AG08396 (cell line): ENCODE measurements around the gene EIF2D.
A peak's percentile ranks its signal among the peaks of the same experiment; 100 is the strongest.
"Not testable (repeated sequence)": the region's sequence is repeated elsewhere in the genome, so short reads cannot be mapped to it uniquely, and the experiment has no call there.

Experiments used
- DNase-seq: peaks from one replicate; pipeline ENCODE4 v3.0.0; 2012; ENCODE audit warnings: low spot score, mixed read lengths

Gene EIF2D

GRCh38 chr1:206586501-206587445 lies 25.5 kb downstream of the EIF2D start:
- DNase-seq, result no peak

DNA sequence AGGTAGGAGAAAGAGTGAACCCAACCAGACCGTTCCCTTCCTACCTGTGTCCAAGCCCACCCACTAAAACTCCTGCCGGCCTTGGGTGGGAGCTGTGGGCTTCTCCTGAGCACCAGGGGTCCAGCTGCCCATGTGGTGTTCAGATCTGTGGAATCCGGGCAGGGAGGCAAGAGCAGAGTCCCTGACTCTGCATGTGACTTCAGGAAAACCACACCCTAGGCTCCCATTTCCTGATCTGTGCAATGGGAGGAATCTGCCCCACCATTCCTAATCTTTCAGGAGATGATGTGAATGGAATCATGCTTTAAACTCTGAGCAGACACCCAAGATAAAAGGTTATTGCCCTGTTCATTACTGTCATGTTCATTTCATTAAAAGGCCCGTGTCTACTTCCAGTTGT lies 27.6 kb downstream of the EIF2D start:
- DNase-seq, result no peak

GRCh38 chr1:206583707-206584648 lies 28.3 kb downstream of the EIF2D start:
- peak; percentile 73 for DNase-seq

DNA sequence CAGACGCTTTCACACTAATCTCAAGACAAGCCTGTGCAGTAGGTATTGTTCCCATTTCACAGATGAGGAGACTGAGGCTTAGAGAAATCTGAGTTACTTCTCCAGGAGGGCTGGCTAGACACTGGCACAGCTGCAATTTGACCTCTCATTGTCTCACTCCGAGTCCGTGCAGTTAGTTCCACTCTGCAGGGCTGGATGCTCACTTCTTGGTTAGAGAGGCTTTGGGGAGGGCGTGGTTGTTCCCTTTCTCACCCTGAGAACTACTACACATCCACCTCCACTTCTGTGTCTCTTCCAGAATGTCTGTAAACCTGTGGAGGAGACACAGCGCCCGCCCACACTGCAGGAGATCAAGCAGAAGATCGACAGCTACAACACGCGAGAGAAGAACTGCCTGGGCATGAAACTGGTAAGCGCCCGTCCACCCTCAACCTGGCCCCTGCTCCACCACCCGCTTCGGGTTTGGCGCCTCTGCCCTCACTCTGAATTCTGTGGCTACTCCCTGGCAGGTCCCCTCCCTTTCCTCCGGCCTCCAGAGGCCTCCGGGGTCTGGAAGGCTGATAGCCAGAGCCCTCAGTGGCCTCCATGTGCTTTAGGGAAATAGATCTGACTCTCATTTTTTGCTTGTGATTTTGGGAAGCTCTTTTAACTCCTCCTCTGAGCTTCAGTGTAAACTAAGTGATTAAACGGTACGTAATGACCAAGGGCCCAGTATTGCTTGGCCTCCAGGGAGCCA lies 29.1 kb downstream of the EIF2D start:
- no peak for DNase-seq

GRCh38 chr1:206582537-206582936 lies 29.7 kb downstream of the EIF2D start:
- no peak for DNase-seq

GRCh38 chr1:206581571-206581981 lies 30.7 kb downstream of the EIF2D start:
- DNase-seq, result no peak

- not testable (repeated sequence) for DNase-seq
These were observed 31.2 kb downstream of the EIF2D start for GRCh38 chr1:206581114-206581497.

DNA sequence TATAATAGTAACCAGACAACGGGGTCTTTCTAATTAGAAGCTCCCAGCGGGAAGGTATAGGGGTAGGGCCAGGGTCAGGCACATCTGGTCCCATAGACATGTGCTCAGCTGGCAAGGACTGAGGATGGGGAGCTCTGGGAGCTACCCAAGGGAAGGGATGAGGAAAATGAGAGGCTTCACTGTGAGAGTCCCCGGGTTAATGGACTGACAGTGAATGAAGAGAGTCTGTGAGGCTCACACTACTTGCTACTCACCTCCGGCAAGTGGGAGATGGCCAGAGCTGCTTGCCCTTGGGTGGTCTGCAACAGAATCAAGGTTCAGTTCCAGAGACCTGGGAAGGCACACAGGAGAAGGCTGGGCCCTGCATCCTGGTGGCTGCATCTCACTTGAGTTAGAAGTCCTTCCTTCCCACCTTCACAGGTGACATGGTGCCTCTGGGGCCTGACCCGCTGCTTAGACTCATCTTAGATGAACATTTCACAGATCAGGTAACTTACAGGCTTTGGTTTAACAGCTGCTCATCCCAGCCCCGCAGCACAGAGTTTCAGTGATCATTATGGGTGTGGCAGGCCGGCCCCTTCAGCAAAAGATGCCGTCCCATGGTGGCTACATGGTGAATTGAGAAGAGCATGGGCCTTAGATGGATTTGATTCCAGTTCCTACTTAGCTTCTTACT lies 31.7 kb downstream of the EIF2D start:
- DNase-seq, result no peak

- DNase-seq, result peak; percentile 28
These were observed 32.4 kb downstream of the EIF2D start for GRCh38 chr1:206579747-206580437.

GRCh38 chr1:206578978-206579374 lies 33.3 kb downstream of the EIF2D start:
- no peak for DNase-seq

DNA sequence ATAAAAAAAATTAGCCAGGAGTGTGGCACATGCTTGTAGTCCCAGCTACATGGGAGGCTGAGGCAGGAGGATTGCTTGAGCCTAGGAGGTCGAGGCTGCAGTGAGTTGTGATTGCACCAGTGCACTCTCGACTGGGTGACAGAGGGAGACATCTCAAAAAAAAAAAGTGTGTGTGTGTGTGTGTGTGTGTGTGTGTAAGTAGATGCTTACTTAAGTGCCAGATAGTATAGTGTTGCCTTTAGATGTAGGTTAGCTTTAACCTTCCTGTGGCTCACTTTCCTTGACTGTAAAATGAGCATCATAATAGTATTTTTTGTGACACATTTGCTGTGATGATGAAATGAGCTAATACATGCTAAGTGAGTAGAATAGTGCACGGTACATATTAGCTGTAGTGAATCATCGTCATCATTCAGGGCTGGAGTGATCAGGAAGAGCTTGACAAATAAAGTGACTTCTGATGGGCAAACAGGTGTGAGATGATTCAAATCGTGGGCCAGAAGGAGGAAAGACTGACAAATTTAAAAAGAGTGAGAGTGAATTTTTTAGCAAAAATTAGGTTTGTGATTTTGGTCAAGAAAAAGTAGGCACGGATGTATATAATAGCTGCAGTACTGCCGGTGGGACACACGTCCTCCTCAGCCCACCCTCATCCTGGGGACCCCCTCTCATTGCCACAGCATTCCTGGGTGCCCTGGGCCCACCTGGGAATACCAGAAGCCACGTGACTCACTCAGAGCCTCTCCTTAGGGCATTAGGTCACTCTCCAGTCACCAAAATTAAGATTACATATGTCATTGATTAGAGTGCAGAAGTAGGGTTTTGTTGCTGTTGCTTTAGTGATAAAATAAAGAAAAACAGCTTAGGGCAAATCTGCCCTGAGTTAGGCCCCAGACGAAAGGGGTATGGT lies 33.9 kb downstream of the EIF2D start:
- DNase-seq, result no peak

DNA sequence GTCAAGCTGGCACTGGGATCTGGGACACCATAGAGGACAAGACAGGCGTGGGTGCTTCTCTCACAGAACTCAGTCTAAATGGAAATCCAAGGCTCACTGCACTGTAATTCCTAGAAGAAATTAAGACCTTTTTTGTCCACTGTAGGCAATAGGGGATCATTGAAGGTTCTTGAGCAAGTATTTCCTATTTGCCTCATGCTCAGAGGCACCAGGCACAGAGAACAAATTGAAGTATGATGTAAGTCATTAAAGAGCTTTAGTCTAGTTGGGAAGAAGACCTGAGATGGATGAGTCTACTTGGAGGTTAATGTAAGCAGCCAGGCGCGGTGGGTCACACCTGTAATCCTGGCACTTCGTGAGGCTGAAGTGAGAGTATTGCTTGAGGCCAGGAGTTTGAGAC lies 34.6 kb downstream of the EIF2D start:
- DNase-seq, result no peak

DNA sequence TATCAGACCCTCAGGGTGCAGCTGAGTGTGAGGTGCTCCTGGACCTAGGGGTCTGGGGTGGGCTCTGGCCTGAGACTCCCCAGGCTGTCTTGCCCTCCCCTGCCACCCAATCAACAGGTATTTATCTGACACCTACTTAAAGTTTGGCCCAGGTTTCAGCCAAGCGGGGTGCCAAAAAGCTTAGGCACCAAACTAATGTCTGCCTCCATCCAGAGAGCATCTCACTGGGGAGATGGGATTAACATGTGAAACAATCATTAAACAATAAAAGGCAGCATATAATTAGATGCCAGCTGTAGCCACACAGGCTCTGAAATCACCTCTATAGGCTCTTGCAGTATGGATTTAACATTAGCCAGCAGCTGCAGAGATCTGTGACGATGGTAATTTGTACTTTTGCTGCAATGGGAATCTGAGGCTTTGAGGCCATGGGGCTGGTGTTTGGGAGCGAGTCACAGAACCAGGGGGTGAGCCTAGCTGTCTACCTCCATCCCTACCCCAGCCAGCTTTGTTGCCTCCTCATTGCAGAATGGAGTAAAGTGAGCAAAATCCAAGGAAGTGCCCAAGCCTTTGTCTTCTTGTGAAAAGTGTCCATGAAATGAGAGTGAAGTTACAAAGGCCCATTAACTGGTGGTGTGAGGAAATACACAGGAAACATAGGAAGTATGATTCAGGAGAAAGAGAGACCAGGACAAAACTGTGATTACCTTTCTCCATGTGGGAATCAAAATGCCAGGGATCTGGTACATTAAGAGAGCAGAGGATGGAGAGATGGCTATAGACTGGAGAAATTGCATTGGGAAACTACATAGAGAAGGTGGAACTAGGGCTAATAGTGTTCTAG lies 36.1 kb downstream of the EIF2D start:
- DNase-seq, result no peak

DNA sequence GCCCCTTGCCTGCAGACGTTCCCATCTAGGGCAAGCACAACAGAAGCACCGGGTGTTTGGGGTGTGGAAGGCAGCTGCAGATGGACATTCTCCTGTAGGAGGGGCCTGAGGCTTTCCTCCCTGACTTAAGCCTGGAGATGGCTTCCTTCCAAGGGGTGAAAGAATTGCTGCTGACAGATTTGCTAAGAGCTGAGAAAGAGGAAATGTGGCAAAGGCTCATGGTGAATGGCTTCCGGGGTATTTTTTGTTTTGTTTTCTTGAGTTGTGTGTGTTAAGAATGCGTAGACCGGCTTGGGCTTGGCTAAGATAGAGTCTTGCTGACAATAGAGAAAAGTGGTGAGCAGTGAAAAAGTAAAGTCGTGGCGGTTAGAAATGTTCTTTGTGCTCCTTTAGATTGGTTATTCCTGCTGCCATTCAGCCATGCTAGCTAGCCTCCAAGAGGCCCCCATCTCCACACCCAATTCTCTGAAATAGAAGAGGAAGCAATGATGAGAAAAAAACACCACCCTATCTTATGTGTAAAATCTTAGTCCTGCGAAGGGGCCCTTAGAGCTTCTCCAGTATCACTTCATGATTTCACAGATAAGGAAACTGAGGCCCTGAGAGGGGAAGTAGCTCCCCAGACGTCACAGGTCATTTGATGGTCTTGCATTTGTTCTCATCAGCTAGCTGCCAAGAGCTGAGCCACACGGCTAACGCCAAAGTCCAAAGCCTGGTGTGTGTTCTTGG lies 36.9 kb downstream of the EIF2D start:
- peak; percentile 77 for DNase-seq

DNA sequence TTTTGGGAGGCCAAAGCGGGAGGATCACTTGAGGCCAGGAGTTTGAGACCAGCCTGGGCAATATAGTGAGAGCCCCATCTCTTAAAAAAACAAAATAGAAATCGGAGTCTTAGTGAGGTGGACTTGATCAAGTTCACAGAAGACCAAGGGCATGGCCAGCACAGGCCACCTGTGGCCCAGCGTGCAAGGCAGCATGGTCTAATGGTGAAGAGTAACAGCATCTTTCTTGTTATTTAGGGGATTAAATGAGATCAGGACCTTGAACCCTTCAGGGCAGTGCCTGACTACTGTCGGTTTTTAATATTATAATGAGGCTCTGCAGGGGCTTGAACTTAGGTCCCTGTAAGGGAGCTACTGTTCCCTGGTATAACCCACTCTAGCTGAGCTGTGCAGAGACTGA lies 38.5 kb downstream of the EIF2D start:
- DNase-seq, result no peak

GRCh38 chr1:206573319-206573718 lies 38.9 kb downstream of the EIF2D start:
- no peak for DNase-seq

- no peak for DNase-seq
These were observed 39.4 kb downstream of the EIF2D start for GRCh38 chr1:206572835-206573234.

- DNase-seq, result no peak
These were observed 41.7 kb downstream of the EIF2D start for GRCh38 chr1:206570529-206570928.
